Fibroblast of skin of right quadriceps (primary cell): Measurements from ENCODE around the gene SMAP1.
"Not testable (repeated sequence)": the region's sequence is repeated elsewhere in the genome, so short reads cannot be mapped to it uniquely, and the experiment has no call there.

Source experiments
- DNase-seq: peaks from one replicate; pipeline ENCODE4 v3.0.0-alpha.2; 2013

The SMAP1 gene

GRCh38 chr6:70742462-70742861 is 74.8 kb downstream of the SMAP1 start:
- DNase-seq = not testable (repeated sequence)

DNA sequence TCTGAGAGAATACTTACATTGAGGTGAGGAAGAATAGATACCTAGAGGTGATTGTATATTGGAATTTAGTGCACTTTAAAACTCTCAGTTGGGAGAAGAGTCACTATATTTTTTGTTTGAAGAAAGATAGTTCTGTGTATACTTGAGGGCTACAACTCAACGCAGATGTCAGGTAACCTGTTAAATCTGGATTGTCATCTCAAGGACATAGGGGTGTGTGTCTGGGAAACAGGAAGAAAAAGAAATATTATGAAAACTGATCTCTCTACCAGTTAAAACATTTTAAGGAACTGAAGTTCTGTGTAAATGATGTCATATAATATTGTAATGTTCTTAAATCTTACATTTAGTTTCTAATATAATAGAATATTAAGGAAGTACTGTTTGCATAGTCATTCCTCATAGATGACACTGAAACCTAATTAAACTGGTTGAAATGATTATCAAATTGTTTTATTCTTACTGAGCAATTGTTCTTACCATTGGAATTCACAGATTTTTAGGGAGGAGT is 86.2 kb downstream of the SMAP1 start:
- DNase-seq = no peak

DNA sequence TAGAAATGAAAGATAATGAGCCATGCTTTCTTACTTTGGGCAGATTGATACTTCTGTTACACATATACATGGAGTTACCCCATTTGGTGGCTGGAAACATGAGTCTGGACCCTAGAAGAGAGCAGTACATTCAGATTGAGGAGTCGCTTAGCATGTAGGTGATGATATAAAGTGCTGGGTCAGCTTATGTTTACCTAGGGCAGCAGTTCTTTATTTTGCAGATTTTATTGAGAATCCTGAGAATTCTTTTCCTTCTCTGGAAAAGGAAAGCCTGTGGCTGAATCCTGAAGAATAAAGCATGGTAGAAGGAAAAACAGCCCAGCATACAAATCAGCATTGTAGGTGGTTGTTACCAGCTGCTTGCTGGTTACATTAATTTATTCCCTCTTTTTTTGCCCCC is 91.2 kb downstream of the SMAP1 start:
- no peak for DNase-seq

DNA sequence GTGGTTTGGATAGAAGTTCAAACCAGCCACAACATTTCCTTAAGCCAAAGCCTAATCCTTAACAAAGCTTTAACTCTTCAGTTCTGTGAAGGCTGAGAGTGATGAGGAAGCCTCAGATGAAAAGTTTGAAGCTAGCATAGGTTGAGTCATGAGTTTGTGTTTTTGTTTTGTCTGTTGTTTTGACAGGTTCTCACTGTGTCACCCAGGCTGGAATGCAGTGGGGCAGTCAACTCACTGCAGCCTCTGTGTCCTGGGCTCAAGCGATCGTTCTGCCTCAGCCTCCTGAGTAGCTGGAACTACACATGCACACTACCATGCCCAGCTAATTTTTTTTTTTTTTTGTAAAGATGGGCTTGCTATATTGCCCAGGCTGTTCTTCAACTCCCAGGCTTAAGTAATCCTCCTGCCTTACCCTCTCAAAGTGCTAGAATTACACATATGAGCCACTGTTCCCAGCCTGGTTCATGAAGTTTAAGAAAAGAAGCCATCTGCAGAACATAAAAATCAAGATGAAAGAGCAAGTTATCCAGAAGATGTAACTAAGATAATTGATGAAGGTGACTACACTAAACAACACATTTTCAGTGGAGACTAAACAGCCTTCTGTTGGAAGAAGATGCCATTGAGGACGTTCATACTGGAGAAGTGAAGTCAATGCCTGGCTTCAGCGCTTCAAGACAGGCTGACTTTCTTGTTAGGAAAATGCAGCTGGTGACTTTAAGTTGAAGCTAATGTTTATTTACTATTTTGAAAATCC is 96.2 kb downstream of the SMAP1 start:
- no peak for DNase-seq

DNA sequence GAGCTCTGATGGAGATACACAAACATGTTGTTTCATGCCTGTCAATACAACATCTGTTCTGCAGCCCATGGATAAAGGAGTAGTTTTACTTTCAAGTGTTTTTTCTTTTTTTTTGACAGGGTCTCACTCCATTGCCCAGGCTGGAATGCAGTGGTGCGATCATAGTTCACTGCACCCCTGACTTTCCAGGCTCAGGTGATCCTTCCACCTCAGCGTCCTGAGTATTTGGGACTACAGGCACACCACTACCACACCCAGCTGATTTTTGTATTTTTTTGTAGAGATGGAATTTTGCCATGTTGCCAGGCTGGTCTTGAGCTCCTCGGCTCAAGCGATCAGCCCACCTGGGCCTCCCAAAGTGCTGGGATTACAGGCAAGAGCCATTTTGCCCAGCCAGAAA is 97.0 kb downstream of the SMAP1 start:
- no peak for DNase-seq

DNA sequence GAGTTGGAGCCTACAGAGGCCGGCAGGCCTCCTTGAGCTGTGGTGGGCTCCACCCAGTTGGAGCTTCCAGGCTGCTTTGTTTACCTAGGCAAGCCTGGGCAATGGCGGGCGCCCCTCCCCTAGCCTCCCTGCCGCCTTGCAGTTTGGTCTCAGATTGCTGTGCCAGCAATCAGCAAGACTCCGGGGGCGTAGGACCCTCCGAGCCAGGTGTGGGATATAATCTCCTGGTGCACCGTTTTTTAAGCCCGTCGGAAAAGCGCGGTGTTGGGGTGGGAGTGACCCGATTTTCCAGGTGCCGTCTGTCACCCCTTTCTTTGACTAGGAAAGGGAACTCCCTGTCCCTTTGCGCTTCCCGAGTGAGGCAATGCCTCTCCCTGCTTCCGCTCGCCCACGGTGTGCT is 103.7 kb downstream of the SMAP1 start:
- not testable (repeated sequence) for DNase-seq

- DNase-seq = no peak
These were observed 112.3 kb downstream of the SMAP1 start for GRCh38 chr6:70779934-70780333.

DNA sequence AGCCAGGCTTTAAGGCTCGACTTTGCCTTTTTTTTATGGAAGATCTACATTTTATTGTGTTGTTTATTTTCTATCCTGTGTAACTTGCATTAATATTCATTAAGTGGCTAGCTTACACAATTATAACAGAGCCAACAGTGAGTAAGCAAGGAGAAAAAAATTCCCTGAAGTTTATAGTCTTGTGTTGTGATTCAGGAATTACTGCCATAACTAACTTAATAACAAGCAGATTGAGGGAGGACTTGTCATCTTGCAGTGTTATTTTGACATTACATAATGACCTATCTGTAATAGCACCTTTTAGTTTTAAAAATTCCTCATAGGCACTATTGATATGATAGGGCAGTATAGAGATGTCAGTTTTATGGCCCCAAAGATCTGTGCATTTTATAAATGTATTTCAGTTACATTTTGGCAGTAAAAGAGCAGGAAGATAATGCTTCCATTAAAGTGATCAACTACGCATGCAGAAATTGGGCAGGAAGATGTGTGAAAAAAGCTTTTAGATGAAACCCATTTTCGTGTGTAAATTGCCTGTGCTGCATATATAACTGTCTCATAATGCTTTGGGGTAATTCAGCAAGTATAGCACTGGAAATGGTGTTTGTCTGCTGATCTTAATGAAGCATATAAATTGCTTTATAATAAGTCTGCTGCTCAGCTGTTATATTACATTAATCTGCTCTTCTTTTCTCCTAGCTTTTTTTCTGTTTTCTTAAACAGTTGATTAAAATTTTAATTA is 123.0 kb downstream of the SMAP1 start:
- DNase-seq = no peak

- no peak for DNase-seq
These were observed 129.9 kb downstream of the SMAP1 start for GRCh38 chr6:70797625-70798024.

GRCh38 chr6:70806086-70806485 is 138.4 kb downstream of the SMAP1 start:
- no peak for DNase-seq

DNA sequence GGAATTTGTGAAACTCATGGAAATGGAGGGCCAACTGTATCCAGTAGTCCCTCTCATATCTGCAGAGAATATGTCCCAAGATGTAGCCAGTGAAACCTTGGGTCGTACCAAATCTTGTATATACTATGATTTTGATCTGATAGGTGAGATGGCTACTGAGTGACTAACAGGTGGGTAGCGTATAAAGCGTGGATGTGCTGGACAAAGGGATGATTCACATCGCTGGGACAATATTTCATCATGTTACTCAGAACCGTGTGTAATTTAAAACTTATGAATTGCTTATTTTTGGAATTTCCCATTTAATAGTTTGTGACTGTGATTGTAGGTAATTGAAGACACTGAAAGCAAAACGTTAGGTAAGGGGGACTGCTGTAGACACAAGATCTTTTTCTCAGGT is 144.1 kb downstream of the SMAP1 start:
- peak; percentile 6 for DNase-seq

DNA sequence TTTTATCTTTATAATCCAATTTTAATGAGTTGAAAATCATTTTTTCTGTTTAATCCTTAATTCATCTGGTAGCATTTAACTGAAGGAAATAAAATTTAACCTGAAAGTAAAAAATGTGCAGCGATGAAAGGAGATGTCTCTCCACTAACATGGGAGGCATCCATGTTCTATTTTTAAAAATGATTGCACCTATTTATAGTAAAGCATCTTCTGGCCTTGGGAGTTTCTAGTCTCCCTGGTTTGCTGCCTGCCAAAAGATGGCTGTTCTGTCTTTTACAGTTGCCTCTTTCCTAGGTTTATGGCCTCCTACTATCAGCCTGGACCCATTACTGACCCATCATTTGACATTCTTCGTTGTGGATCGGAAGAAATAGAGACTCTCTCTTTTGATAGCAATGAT is 146.2 kb downstream of the SMAP1 start:
- DNase-seq = no peak

DNA sequence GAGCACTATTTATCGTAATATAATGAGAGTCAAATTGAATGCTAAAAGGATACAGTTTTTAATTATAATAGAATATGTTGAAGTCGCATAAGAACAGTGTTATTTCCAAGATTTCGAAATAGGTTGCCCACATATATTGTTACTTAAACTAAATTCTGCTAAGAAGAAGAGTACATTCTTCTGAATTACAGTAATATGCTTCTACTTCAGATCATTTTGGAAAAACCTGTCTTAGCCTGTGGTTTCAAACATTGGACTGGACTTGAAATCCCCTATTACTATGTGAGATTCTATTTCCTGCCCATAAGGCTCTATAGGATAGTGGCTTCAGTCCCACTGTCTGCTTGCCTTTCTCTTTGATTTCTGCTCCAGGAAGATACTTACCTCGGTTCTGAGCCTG is 152.0 kb downstream of the SMAP1 start:
- DNase-seq = no peak

DNA sequence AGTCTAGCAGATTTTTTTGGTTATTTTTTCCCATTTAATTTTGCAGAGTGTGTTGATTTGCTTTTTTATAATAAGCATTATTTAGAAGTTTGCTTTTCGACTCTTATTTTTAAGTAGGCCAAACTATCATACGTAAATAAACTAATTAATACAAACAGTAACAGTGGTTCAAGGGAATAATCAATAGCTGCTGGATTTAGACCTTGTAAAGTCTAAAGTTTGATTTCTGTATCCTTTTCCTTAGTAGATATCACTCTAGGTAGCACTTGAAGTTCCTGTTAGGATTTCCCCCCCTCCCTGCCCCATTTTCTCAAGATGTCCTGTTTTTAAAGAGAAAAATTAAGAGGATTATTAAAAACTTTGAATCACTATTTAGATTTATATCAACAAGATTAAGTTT is 153.1 kb downstream of the SMAP1 start:
- no peak for DNase-seq

DNA sequence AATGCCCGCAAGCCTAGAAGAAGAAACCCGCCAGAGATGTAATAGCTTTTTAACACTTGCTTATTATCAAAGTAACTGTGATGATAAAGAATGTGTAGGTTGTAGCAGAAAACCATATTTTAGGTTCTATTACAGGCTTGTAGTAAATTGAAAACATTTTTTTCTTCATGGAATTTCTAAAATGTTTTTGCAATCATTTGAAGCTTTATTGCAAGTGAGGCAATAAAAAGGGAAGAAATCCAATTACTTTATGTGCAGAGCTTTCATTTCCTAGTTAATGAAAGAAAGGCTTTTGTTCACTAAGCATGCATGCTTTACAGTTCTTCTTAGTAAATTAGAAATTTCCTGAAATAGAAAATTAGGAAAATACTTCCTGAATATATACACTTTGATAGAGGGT is 154.1 kb downstream of the SMAP1 start:
- DNase-seq = no peak

DNA sequence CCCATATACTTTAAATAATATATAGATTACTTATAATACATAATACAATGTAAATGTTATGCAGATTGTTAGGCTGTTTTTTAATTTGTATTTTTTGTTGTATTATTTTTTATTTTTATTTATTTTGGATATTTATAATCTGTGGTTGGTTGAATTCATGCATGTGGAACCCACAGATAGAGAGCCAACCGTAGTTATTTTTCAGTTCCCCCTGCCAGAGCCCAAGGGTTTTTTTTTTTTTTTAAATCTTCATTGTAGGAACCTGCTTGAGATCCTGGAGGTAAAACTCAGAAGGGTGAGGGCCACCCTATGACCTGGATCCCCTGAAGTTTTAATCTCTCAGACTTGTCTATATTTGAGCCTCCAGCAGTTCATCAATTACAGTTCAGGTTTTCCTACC is 156.0 kb downstream of the SMAP1 start:
- DNase-seq = no peak

- DNase-seq = no peak
These were observed 163.7 kb downstream of the SMAP1 start for GRCh38 chr6:70831427-70831826.

DNA sequence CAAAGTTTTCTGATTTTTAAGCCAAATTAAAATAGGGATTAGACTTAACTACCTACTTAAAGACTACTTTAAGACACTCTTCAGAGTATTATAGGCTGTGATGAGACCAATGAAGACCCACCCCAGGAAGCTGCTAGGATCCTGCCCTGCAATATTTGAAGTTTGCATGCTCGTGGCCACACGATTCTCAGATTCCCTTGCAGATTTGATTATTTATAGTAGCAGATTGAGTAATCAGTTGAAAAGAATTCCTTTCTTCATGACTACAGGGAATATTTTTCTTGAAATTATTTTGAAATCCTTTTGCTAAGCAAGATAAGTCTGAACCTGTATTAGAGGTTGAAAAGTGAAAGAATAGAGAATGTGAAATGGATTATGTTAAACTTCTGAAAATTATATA is 166.8 kb downstream of the SMAP1 start:
- peak; percentile 37 for DNase-seq

DNA sequence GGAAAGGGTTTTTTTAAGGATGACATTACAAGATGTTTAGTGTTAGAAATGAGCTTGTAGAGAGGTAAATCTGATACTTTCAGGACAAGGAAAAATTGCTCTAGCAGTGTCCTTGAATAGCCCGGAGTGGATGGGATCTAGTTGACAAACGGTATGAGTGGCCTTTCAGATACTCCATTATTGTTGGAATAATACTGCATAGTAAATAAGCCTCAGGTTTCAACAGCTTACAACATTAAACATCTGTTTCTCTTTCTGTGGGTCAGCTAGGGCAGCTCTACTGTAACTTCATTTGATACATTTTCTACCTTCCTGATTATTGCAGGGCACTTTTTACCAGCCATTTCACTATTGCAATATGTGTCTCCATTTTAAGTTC is 171.2 kb downstream of the SMAP1 start:
- no peak for DNase-seq

DNA sequence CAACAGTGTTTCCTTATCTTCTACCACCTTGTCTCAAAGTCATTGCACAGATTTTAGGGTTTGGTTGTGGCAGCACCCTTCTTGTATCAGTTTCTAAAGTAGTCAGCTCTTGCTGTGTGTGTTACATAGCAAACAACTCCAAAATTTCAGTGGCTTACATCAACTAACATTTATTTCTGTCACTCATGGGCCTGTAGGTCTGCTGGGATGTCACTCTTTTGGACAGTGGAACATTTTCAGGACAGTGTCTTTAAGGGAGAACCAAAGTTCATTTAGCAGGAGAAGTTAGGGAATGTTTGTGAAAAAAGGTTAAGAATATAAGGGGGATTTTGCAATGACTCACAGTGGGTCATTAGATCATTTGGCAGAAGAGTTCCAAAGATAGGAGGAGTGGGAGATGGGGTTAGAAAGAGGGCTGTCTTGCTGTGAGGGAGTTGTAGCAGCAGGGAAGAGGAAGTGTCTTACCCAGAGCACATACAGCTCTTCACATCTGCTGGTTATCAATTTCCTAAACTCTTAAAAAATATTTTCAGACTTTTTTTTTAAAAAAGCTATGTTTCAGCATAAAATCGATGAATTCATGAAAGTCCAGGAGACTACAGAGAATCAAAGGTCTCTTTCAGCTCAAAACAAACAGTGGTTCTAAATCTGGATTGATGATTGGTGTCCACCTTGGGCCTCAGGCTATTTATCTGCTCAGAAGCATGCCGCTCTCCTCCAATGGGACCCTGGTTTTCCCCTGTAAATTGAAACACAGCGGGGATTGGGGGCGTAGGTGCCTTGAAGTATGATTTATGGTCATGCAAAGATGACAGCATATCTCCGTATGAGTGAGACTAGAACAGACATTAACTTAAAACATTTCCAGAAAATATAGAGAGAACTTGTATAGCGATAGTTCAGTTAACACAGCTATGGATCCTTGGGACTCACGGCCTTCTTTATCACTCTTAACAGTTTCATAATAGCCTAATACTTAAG is 171.9 kb downstream of the SMAP1 start:
- no peak for DNase-seq

GRCh38 chr6:70841112-70841511 is 173.4 kb downstream of the SMAP1 start:
- DNase-seq = no peak

DNA sequence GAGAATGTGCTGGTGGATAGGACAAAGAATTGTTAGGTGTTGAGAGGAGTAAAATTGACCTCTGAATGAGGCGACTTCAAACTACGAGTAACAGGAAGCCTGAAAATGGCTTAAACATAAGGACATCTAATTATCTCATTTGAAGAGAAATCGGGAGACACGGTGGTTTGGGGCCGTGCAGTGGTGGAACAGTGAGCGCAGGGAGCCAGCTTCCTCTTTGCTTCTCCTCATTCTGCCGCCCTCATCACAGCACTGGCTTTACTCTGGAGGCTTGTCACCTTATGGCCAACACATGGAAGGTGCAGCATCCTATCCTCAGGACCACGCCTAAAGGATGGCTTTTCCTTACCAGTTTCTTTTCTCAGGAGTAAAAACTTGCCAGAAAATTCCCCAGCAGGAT is 174.9 kb downstream of the SMAP1 start:
- no peak for DNase-seq

DNA sequence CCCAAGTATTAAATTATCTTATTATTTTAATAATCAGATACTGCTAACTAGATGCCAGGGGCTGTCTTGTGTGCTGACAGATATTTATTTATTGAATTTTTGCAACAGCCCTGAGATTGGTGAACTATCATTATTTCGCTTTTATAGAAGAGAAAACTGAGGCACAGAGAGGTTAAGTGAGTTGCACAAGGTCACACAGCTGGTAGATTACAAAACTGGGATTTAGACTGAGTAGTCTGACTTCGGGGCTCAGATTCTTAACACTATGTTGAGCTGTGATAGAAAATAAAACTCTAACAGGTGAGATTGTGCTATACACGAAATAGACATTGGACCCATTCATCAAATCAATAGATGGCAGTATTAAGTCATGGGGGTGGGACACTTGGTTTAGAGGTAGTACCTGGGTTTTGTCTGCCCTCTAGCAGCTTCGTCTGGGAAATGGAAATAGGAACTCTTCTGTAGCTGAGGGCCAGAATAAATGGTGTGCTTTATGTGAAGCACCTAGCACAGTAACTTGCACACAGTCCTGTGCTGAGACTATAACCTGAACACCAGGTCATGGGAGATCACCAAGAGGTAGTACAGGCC is 175.7 kb downstream of the SMAP1 start:
- DNase-seq = no peak
